Measurements from ENCODE around the gene PKNOX2.
A peak's percentile ranks its signal among the peaks of the same experiment; 100 is the strongest.

The PKNOX2 gene

DNA sequence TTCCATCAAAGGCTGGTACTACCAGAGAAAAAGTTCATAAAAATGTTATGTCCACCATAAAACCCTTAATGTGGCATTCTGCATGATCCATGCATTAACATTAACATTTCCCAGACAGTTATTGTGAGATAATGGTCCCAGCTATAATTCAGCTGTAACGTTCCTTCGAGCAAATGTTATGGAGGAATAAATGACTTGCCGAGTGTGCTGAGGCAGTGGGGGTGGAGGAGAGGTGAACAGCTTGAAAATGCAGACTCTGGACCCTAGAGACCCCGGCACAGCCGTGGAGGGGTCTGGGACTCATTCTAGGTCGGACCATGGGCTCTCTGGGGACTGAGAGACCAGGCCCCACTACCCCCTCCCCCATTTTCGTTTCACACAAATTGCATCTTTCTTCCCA is 141.9 kb downstream of the PKNOX2 start:
- no peak for DNase-seq

DNA sequence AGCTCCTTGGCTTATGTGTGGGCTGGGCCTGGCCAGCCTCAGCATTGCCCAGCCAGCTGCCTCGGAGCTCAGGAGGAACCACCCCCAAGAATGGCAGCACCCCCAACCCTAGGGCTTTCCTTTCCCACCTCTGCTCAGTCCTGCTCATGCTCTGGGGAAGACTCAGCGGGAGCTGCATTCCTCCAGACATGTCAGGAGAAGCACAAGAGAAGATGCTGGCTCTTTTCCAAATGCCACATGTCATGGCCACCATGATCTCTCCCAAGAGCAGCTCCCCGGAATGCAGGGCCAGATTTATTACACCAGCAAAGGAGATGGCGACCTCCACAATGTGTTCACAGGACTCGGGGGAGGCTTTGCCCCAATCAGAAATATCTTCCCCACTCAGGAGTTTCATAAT is 143.7 kb downstream of the PKNOX2 start:
- no peak for DNase-seq

DNA sequence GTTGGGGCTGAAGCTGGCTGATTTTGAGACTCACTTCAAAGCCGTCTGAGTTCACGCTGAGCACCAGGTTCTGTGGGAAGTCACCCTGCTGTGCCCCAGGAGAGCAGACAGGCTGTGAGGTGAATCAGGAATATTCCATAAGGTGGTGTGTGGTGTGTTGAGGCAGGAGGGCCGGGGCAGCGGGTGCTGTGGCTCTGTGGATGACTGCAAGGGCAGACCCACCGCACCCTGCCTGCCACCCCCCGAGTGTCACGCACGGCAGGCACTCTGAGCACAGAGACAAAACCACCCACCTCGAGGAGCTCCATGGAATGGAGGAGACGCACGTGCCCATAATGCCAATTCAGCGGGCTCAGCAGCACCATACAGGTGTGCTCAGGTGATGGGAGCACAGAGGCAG is 147.8 kb downstream of the PKNOX2 start:
- no peak for DNase-seq

DNA sequence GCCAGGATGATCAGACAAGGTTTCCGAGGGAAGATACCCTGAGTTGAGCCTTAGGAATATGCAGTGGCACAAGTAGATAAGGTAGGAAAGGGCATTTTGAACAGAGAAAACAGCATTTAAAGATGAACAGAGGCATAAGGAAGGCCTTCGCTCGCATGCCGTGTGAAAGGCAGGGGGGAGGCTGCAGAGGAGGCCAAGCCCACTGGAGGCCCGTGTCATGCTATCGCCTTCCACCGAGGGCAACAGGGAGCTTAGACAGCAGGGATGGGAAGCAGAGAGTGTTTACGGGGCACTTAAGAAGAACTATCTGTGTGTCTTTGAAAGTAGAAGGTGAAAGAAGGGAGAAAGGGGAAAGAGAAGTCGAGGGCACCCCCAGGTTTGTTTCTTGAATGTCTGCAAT is 148.3 kb downstream of the PKNOX2 start:
- DNase-seq = no peak

DNA sequence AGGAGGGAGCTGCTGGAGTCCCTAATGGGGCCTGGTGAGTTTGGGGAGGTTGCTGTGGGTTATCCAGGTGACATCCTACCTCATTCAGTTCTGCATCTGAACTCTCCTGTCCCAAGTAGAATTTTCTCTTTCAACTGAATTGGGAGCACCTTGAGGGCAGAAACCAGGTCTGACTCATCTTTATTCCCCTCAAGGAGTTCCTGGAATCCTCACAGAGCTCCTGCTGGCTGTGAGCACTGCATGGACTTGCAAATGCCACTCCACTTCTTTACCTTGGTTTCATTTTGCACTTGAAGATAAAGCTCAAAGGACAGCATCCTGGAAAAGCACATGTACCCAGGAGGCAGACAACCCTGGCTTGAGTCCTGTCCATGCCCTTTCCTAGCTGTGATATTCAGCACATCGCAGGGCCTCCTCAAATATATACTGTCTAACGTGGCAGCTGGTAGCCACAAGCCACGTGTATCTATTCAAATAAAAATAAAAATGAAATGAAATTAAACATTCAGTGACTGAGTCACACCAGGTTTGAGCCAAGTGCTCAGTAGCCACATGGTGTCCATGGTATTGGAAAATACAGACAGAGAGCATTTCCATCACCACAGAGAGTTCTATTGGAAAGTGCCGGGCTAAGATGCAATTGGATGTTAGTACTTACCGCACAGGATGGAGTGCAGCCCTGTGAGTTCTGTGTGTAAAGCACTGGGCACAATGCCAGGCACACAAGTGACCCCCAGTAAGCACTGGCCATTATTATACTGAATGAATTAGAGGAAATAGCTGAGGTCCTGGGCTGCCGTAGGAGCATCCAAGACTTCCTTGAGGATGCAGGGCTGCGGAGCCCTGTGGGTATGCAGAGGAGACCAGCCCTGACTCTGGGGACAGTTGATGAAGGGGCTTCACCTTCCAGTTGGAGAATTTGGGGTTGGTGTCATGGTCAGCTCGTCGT is 149.0 kb downstream of the PKNOX2 start:
- peak in 1 of 56 donors; percentile 6 for DNase-seq

DNA sequence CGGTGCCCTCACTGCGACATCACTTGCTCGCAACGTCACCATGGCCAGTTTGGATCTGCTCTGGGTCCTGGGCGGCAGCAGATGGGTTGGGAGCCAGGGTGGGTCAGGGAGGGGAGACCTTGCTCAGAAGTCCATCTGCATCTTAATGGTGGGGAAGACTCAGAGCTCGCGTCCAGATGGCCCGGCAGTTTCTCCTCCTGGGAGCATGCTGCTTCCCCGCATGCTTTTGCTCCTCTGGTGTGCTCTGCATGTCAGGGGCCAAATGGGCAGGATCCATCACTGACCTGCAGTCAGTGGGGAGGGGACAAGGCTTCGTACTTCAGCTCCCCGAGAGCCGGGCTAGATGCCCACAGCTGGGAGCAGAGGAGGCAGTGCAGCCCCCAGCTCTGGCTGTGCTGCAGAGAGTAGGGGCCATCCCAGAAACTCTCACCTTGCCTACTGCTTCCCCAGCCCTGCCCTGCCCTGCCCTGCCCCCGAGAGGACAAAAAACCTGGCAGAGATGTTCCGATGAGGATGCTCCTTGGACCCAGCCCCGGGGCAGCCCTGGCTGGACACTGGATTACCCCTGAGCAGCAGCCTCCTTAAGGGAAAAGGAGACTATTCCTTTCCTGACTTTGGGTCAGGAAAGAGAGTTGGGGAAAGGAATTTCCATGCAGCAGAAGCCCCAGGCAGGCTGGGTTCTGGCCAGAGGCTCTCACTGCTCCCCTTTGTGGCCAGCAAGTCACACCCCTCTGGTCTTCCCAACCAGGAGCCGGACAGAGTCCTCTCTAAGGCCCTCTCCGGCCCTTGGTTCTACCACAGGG is 149.9 kb downstream of the PKNOX2 start:
- no peak for DNase-seq

DNA sequence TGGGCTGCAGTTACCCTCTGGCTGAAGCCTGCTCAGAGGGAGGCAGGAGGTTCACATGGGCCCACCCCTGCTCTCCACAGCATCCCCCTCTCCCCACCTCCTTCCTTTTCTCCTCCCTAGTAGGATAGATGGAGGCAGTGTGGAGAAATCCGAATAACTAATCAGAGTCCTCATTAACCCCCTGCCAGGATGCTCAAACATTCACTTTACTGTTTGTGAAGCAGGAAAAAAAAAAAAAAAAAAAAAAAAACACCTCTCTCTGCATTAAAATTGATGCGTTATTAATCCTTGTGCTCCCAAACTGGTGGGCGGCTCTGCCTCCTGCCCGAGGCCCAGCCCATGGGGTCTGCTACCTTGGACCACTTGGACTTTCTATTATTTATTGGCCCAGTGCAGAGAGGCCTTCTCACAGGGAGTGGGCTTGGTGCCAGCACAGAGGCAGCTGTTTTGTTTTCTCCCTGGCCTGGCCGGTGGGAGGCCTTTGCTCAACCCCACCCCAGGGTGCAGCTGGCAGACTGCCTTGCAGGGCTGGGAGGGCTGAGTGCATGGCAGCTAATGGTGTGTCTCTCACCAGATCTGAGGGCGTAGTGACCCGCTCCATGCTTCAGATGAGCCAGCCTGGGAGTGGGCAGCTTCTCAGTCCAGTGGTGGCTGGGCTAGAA is 150.7 kb downstream of the PKNOX2 start:
- peak in 2 of 56 donors; percentile 8 to 29 for DNase-seq

DNA sequence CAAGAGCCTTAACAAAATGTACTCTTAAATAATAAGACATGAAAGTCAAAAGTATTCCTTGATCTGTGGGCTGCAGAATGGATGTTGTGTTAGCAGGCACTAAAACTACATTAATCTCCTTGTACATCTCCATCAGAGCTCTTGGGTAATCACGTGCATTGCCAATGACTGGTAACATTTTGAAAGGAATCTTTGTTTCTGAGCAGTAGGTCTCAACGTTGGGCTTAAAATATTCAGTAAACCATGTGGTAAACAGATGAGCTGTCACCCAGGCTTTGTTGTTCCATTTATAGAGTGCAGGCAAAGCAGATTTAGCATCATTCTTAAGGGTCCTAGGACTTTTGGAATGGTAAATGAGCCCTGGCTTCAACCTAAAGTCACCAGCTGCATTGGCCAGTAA is 152.9 kb downstream of the PKNOX2 start:
- no peak for DNase-seq

DNA sequence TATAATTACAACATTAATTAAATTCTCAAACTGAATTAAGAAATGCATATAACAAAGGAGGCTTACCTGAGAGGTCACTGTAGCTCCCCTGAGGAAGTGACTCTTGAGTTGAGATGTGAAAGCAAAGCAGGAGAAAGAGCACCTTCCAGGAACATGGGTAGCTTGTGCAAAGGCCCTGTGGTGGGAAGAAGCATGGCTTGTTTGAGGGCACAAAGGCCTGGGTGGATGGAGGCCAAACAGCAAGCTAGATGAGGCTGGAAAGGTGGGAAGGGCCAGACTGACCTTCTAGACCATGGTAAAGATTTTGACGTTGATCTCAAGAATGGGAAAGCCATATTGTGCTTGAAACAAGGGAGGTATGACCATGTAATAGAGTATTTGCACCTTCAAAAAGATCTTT is 155.1 kb downstream of the PKNOX2 start:
- DNase-seq = no peak

DNA sequence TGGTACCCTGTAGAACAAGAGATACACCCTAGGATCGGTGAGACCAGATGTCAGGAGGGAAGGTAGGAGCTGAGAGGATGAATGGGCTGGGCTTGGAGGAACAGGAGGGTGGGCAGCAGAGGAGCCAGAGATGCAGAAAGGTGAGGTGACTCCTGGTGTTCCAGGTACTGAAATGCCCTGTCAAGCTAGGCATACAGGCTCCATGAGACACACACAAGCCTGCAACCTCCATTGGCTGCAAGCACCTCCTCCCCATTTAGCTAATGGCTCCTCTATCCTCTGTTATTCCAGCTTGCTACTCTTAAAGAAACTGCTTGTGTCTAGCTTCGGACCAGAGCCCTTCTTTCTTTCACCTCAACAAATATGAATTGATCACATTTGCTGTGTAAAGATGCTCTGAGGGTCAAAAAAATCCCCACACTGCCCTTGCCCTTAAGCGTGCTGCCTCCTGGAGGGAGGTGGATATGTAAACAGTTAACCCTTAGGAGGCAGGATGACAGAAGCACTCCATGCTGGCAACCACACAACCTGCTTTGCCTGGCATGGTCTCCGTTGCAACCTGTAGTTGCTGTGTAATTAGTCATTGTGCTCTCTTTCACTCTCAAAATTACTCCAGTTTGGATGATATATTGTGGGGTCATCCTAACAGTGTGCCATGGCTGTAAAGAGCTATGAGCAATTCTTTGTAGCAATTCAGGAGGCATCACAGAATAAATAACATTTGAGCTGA is 156.0 kb downstream of the PKNOX2 start:
- DNase-seq = no peak

DNA sequence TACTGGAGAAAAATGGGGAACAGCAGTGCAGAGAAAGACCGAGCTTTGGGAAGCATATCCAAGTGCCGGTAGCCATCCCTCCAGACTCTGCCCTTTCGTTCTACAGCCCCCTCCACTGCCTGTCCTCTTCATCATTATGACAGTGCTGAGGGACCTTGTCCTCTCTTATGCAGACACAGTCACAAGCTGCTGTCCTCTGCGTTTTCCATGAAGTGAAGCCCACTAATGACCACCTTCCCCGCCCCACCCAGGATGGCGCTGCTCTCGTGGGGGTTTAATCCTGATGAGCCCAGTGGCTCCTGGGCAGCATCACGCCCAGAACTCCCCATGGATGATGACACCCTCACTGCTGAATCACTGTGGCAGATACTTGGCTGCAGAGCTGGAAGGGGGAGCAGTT is 157.7 kb downstream of the PKNOX2 start:
- no peak for DNase-seq

DNA sequence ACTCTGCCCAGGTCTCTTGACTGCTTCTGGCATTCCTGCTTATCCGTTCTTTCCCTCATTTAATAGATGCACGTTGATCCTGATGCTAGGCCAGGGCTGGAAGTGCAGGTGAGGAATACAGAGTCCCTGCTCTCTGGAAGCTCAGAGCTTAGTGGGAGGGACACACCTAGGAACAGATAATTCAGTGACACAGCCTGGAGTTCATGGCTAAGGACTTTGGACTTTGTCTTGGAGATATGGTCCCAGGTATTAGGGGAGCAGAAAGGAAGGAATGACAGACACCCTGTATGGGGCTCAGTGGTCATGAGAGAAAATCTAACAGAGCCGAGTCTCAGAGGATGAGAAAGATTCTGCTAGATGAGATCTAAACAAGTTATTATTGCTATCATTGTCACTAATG is 160.6 kb downstream of the PKNOX2 start:
- no peak for DNase-seq

DNA sequence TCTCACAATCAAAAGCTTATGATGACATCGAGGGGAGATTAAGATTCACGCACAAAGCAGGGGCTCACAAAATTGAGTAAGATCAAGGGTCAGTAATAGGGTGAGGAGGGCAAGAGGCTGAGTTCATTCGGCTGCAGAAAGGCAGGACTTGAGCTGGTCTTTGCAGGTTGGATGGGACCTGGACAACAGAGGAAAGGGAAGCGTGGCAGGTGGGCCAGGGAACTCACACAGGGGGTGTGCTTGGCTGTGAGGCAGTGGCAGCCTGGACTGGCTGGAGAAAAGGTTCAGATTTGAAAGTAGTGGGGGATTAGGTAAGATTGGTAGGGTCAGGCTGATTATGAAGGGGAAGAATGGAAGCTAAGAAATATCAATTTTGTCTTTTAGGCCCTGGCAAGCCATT is 161.6 kb downstream of the PKNOX2 start:
- no peak for DNase-seq

DNA sequence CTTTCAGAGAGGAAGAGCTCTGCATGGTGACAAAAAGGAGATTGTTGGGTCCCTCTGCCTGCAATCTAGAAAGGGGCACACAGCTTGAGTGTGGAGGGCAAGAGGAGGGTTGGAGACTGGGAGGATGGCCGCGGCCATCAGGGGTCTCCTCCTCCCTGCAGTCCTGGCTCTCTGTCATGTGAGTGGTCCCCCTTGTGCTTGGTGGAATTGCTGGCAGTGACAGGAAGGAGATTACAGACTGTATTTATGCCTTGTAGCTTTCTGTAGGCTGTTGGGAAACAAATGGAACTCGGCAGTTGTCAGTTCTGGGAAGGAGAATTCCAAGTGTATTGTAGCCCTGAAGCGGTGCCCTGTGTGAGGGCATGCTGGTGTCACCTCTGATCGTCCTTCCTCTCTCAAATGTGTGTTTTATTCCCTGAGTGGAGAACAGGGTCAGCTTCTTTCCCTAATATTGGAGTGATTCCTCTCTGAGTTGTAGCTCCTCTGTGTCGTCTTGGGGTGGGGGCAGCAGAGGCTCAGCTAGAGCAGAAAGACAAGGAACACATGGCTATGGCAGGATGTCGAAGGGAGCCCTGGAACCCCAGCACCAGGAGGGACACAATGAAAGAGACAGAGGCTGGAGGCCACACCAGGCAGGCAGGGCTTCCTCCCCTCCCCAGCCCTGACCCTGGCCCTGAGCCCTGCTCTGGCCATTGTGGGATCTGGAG is 163.1 kb downstream of the PKNOX2 start:
- no peak for DNase-seq

DNA sequence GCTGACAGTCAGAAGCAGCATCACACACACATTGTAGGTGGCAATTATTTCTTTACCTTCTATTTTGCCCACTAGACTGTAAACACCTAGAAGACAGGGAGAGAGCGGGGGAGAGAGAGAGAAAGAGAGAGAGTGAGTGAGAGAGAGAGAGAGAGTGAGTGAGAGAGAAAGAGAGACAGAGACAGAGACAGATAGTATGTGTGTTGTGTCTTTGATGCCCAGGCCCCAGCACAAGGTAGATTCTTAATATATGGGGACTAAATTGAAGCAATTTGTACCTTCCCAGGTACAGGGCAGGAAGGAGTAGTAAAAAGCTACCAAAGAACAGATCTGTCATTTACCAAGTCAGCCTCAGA is 163.7 kb downstream of the PKNOX2 start:
- no peak for DNase-seq

DNA sequence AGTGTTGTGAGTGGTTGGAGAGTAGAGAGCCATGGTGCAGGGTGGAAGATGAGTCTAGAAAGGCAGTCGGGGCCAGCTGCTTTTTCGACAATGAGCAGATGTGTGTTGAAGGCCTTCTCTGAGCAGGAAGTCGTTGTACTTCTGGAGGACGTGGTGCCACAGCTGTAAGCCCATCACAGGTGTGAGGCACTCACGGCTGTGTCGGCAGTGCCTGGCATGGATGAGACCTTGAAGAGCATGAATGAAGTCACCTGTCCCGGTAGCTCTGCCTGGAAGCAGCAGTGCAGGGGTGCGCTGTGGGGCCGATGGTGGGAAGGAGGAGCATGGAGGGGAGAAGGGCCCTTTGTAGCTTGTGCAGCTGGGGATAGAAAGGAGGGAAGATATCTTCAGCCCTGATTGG is 165.2 kb downstream of the PKNOX2 start:
- no peak for DNase-seq

DNA sequence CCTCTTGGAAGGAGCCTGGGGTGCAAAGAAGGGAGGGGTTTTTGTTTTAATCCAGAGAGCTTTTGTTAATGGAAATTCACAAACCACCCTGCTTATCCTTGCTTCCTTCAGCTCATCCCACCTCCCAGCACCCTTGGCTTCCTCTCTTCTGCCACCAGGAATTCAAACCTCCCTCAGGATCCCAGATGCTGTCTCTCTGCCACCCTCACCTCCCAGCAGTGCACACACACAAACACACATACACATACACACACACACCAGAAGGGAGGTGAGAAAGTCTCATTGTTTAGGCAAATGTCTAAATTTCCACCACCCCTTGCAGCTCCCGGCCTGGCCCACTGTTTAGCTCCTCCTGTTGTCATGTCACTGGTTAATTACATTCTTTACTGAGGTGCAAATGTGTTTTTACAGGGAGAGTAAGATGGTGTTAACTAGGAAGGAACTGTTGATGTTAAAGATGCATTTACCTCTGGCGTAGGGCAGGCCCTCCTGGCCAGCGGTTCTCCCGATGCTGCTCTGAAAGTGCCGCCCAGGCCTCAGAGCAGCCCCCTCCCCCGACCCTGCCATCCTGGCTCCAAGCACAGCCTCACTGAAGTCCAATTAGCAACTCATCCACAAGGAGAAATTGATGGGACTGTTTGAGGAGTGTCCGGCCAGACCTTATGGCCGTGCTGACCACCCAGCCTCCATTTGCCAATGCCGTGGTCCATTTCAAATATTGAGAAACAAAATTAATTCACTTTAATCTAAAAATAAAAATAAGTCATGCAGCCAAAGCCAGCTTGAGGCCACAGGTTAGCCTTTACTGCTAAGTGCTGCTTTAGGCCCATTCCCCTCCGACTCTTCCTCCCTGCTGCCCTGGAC is 166.1 kb downstream of the PKNOX2 start:
- DNase-seq = no peak

DNA sequence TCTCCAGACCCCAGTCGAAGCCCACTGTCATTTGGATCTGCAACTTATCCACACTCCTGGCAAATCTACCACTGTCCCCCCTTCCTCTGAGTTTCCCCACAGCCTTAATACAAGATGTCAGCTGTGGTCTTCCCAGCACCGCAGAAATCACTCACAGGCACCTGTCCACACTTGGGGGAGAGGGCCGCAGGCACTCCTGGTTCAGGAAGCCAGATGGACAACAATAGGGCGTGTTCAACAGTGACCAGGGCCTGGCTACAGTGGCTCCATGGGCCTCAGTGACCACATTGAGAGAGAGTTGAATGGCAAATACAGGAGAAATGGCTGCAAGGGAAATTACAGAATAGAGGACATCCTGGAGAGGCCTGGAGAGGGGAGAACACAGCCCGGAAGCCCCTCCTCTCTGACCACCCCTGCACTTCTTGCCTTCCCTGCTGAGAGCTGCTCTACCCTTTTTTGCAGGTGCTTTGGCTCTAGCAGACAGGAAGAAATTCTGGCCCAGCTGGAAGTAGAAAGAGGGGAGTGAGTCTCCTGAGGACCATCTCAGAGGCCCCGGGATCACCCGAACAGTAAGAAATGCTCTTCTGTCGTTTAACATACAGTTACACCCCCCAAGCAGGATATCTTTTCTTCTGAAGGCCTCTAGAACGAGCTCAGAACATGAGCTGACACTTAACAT is 166.9 kb downstream of the PKNOX2 start:
- DNase-seq = no peak

DNA sequence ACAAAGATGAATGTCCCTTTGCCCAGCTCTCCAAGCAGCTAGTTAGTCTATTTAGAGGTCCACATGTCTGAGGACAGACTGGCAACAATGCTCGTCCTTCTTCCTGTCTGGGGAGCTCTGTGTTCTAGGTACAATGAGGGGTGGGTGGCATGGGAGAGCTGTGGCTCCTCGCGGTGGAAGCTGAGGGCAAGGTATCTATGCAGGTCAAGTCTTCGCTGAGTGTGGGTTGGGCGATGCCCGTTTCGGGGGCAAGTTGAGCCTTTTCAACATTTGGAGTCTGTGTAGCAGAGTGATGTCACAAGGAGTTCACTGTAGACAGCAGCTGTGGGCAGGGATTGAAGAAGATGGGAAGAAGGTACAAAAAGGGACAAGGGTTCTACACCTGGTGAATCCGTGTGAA is 168.3 kb downstream of the PKNOX2 start:
- no peak for DNase-seq

All from nucleus accumbens (tissue), 56 donors.